Measurements from ENCODE around the gene CCDC93. TPM values are rescaled to one million over a fixed set of nuclear protein-coding genes. Genes with fewer than 3 reads are reported as not detected.
A peak's percentile ranks its signal among the peaks of the same experiment; 100 is the strongest.
"Not testable (repeated sequence)": the region's sequence is repeated elsewhere in the genome, so short reads cannot be mapped to it uniquely, and the experiment has no call there.

Gene CCDC93
- total RNA-seq, 2 experiments from 2014 or later = 22.9 to 25.5 TPM

- Mint-ChIP-seq H3K9me3 (no peaks in the 10 kb centered on the region), H3K27me3 (peaks cover 9% of the 10 kb centered on the region), H3K36me3 (no peaks in the 10 kb centered on the region), H3K27ac (no peak overlapping the region), H3K4me3 (no peak overlapping the region), H3K4me1 (peaks cover 25% of the 10 kb centered on the region)
- no peak for DNase-seq
Measured at GRCh38 chr2:118016911-118017310, 3.0 kb upstream of the CCDC93 start.

- H3K36me3 Mint-ChIP-seq, H3K27me3 Mint-ChIP-seq, DNase-seq, H3K4me3 Mint-ChIP-seq, H3K9me3 Mint-ChIP-seq, H3K27ac Mint-ChIP-seq: not testable (repeated sequence)
- peaks cover 33% of the 10 kb centered on the region for H3K4me1 Mint-ChIP-seq
Measured at GRCh38 chr2:118015761-118016160, 1.9 kb upstream of the CCDC93 start.

- Mint-ChIP-seq H3K4me1 (peaks cover 40% of the 10 kb centered on the region), H3K27ac (peak overlapping the region; percentile 77), H3K4me3 (peak overlapping the region; percentile 94), H3K27me3 (peaks cover 4% of the 10 kb centered on the region), H3K36me3 (peaks cover 3% of the 10 kb centered on the region), H3K9me3 (no peaks in the 10 kb centered on the region)
- peak; percentile 4 for DNase-seq
Measured at GRCh38 chr2:118014492-118014824, 588 bp upstream of the CCDC93 start.

GRCh38 chr2:118013221-118013723 is 598 bp downstream of the CCDC93 start:
- Mint-ChIP-seq H3K27ac (peak overlapping the region; percentile 28), H3K36me3 (peaks cover 5% of the 10 kb centered on the region), H3K4me1 (peaks cover 40% of the 10 kb centered on the region), H3K4me3 (peak overlapping the region; percentile 94), H3K27me3 (peaks cover 2% of the 10 kb centered on the region), H3K9me3 (no peaks in the 10 kb centered on the region)
- peak; percentile 46 for DNase-seq

- peak overlapping the region; percentile 94 for H3K4me3 Mint-ChIP-seq
- H3K27ac Mint-ChIP-seq = peak overlapping the region; percentile 28
- H3K9me3 Mint-ChIP-seq = no peaks in the 10 kb centered on the region
- peaks cover 40% of the 10 kb centered on the region for H3K4me1 Mint-ChIP-seq
- no peak for DNase-seq
- H3K27me3 Mint-ChIP-seq = no peaks in the 10 kb centered on the region
- H3K36me3 Mint-ChIP-seq = peaks cover 9% of the 10 kb centered on the region
Measured at GRCh38 chr2:118012778-118013177, 1.1 kb downstream of the CCDC93 start.

- Mint-ChIP-seq H3K4me3 (no peak overlapping the region), H3K4me1 (peaks cover 46% of the 10 kb centered on the region), H3K27ac (no peak overlapping the region), H3K36me3 (peaks cover 16% of the 10 kb centered on the region), H3K9me3 (no peaks in the 10 kb centered on the region), H3K27me3 (no peaks in the 10 kb centered on the region)
- no peak for DNase-seq
Measured at GRCh38 chr2:118010473-118010872, 3.4 kb downstream of the CCDC93 start.

- peak overlapping the region; percentile 69 for H3K27ac Mint-ChIP-seq
- H3K4me3 Mint-ChIP-seq = no peak overlapping the region
- peaks cover 25% of the 10 kb centered on the region for H3K36me3 Mint-ChIP-seq
- H3K9me3 Mint-ChIP-seq = no peaks in the 10 kb centered on the region
- H3K27me3 Mint-ChIP-seq = no peaks in the 10 kb centered on the region
- no peak for DNase-seq
- H3K4me1 Mint-ChIP-seq = peaks cover 30% of the 10 kb centered on the region
Measured at GRCh38 chr2:118006861-118007260, 7.0 kb downstream of the CCDC93 start.

GRCh38 chr2:118006326-118006725 is 7.5 kb downstream of the CCDC93 start:
- DNase-seq = no peak
- H3K9me3 Mint-ChIP-seq = no peaks in the 10 kb centered on the region
- peak overlapping the region; percentile 69 for H3K27ac Mint-ChIP-seq
- H3K27me3 Mint-ChIP-seq = no peaks in the 10 kb centered on the region
- peaks cover 28% of the 10 kb centered on the region for H3K36me3 Mint-ChIP-seq
- H3K4me3 Mint-ChIP-seq = no peak overlapping the region
- H3K4me1 Mint-ChIP-seq = peaks cover 24% of the 10 kb centered on the region

GRCh38 chr2:118003396-118003824 is 10.5 kb downstream of the CCDC93 start:
- H3K9me3 Mint-ChIP-seq = no peaks in the 10 kb centered on the region
- peaks cover 16% of the 10 kb centered on the region for H3K4me1 Mint-ChIP-seq
- H3K27ac Mint-ChIP-seq = no peak overlapping the region
- H3K27me3 Mint-ChIP-seq = no peaks in the 10 kb centered on the region
- H3K36me3 Mint-ChIP-seq = peaks cover 34% of the 10 kb centered on the region
- no peak overlapping the region for H3K4me3 Mint-ChIP-seq
- DNase-seq = peak; percentile 24

- Mint-ChIP-seq H3K4me3 (no peak overlapping the region), H3K27me3 (no peaks in the 10 kb centered on the region), H3K9me3 (no peaks in the 10 kb centered on the region), H3K27ac (no peak overlapping the region), H3K4me1 (peaks cover 4% of the 10 kb centered on the region), H3K36me3 (peaks cover 34% of the 10 kb centered on the region)
- DNase-seq = no peak
Measured at GRCh38 chr2:118000041-118000440, 13.8 kb downstream of the CCDC93 start.

- Mint-ChIP-seq H3K9me3 (no peaks in the 10 kb centered on the region), H3K4me1 (no peaks in the 10 kb centered on the region), H3K27me3 (no peaks in the 10 kb centered on the region), H3K4me3 (no peak overlapping the region), H3K27ac (no peak overlapping the region), H3K36me3 (peaks cover 37% of the 10 kb centered on the region)
- no peak for DNase-seq
Measured at GRCh38 chr2:117997872-117998454, 15.9 kb downstream of the CCDC93 start.

- no peak for DNase-seq
- Mint-ChIP-seq H3K36me3 (peaks cover 37% of the 10 kb centered on the region), H3K4me1 (no peaks in the 10 kb centered on the region), H3K9me3 (no peaks in the 10 kb centered on the region), H3K4me3 (no peak overlapping the region), H3K27ac (no peak overlapping the region), H3K27me3 (no peaks in the 10 kb centered on the region)
Measured at GRCh38 chr2:117996525-117996924, 17.3 kb downstream of the CCDC93 start.

- no peak for DNase-seq
- Mint-ChIP-seq H3K36me3 (peaks cover 40% of the 10 kb centered on the region), H3K27ac (no peak overlapping the region), H3K4me1 (peaks cover 5% of the 10 kb centered on the region), H3K27me3 (no peaks in the 10 kb centered on the region), H3K4me3 (no peak overlapping the region), H3K9me3 (no peaks in the 10 kb centered on the region)
Measured at GRCh38 chr2:117994729-117995128, 19.1 kb downstream of the CCDC93 start.

GRCh38 chr2:117989854-117990438 is 23.9 kb downstream of the CCDC93 start:
- Mint-ChIP-seq H3K27me3 (no peaks in the 10 kb centered on the region), H3K9me3 (no peaks in the 10 kb centered on the region), H3K27ac (no peak overlapping the region), H3K36me3 (peaks cover 32% of the 10 kb centered on the region), H3K4me3 (no peak overlapping the region), H3K4me1 (peaks cover 9% of the 10 kb centered on the region)
- no peak for DNase-seq

GRCh38 chr2:117987121-117987520 is 26.7 kb downstream of the CCDC93 start:
- H3K9me3 Mint-ChIP-seq = no peaks in the 10 kb centered on the region

GRCh38 chr2:117985092-117985491 is 28.8 kb downstream of the CCDC93 start:
- H3K9me3 Mint-ChIP-seq = no peaks in the 10 kb centered on the region
- no peaks in the 10 kb centered on the region for H3K27me3 Mint-ChIP-seq
- no peak overlapping the region for H3K4me3 Mint-ChIP-seq
- no peak overlapping the region for H3K27ac Mint-ChIP-seq
- no peak for DNase-seq
- peaks cover 27% of the 10 kb centered on the region for H3K36me3 Mint-ChIP-seq
- peaks cover 6% of the 10 kb centered on the region for H3K4me1 Mint-ChIP-seq

More at GRCh38 chr2:117987121-117987520, 26.7 kb downstream of the CCDC93 start:
- Mint-ChIP-seq H3K36me3 (peaks cover 32% of the 10 kb centered on the region), H3K4me3 (no peak overlapping the region), H3K27ac (no peak overlapping the region), H3K27me3 (no peaks in the 10 kb centered on the region), H3K4me1 (peaks cover 9% of the 10 kb centered on the region)
- DNase-seq = no peak

Data from activated naive CD8-positive, alpha-beta T cell treated with anti-CD3 and anti-CD28 coated beads for 36 hours (primary cell).